K562 (cell line): ENCODE results near the gene WIPF3. TPM values are rescaled to one million over a fixed set of nuclear protein-coding genes. Genes with fewer than 3 reads are reported as not detected.
A peak's percentile ranks its signal among the peaks of the same experiment; 100 is the strongest.

Experiments
- CBFA2T2 ChIP-seq: fragments of 450-650 bp; conservative IDR thresholded peaks from 2 replicates; pipeline ENCODE4 v1.6.1; 2017; ENCODE audit warnings: mild to moderate bottlenecking
- CBFA2T3 ChIP-seq: fragments of 450-650 bp; IDR thresholded peaks from 2 replicates; pipeline ENCODE4 v1.6.1; 2017
- DPF2 ChIP-seq: fragments of 450-650 bp; IDR thresholded peaks from 2 replicates; pipeline ENCODE4 v1.6.1; 2016
- HDAC3 ChIP-seq: fragments of 450-650 bp; IDR thresholded peaks from 2 replicates; pipeline ENCODE4 v1.6.1; 2018; ENCODE audit warnings: borderline replicate concordance, mild to moderate bottlenecking, moderate library complexity; ENCODE audit not compliant: partially characterized antibody
- KLF13 ChIP-seq: fragments of 450-650 bp; IDR thresholded peaks from 2 replicates; pipeline ENCODE4 v1.6.1; 2016; ENCODE audit warnings: missing genetic modification characterization, low read depth, mild to moderate bottlenecking, missing compliant biosample characterization, moderate library complexity, borderline replicate concordance
- KLF16 ChIP-seq: IDR thresholded peaks from 2 replicates; pipeline ENCODE4 v1.6.1; 2016; ENCODE audit warnings: antibody characterized with exemption
- NONO ChIP-seq, 2 experiments: fragments of 200-400 bp in 1 of 2; fragments of 450-650 bp in 1 of 2; formaldehyde crosslinking in 1 of 2; IDR thresholded peaks; 2 replicates each; pipeline ENCODE4 v1.6.1; 2017; ENCODE audit warnings: low read depth in 2 of 2, mild to moderate bottlenecking in 2 of 2, moderate library complexity in 2 of 2, low read length in 1 of 2
- POLR2AphosphoS5 ChIP-seq: IDR thresholded peaks from 2 replicates; pipeline ENCODE4 v1.6.1; 2011; ENCODE audit warnings: mild to moderate bottlenecking, low read depth, low read length, moderate library complexity; ENCODE audit not compliant: control insufficient read depth, insufficient read depth
- POLR2G ChIP-seq: fragments of 200-400 bp; formaldehyde crosslinking; IDR thresholded peaks from 2 replicates; pipeline ENCODE4 v1.6.1; 2017; ENCODE audit warnings: low read depth, mild to moderate bottlenecking, antibody characterized with exemption, low read length, moderate library complexity
- POU5F1 ChIP-seq: fragments of 150-350 bp; IDR thresholded peaks from 2 replicates; pipeline ENCODE4 v1.6.1; 2014; ENCODE audit warnings: borderline replicate concordance, low read length, low read depth, mild to moderate bottlenecking; ENCODE audit not compliant: partially characterized antibody
- RBM17 ChIP-seq: fragments of 200-400 bp; formaldehyde crosslinking; IDR thresholded peaks from 2 replicates; pipeline ENCODE4 v1.6.1; 2017; ENCODE audit warnings: low read depth, mild to moderate bottlenecking, low read length, borderline replicate concordance
- SP2 ChIP-seq: IDR thresholded peaks from 2 replicates; pipeline ENCODE4 v1.6.1; 2011; ENCODE audit warnings: mild to moderate bottlenecking, low read depth, low read length, moderate library complexity; ENCODE audit not compliant: poor library complexity, severe bottlenecking; ENCODE audit errors: extremely low read depth
- STAT5A ChIP-seq: IDR thresholded peaks from 2 replicates; pipeline ENCODE4 v1.6.1; 2012; ENCODE audit warnings: low read length, inconsistent platforms, borderline replicate concordance
- TCFL5 ChIP-seq: fragments of 250-450 bp; sonication (Bioruptor Pico); conservative IDR thresholded peaks from 2 replicates; pipeline ENCODE4 v1.6.1; 2021; ENCODE audit warnings: mild to moderate bottlenecking, moderate library complexity, matching md5 sums
- TGIF2 ChIP-seq: sonication (generic); formaldehyde crosslinking; IDR thresholded peaks from 2 replicates; pipeline ENCODE4 v1.8.1; 2022; ENCODE audit warnings: mild to moderate bottlenecking, missing genetic modification reagents, moderate library complexity
- ZNF445 ChIP-seq: fragments of 250-450 bp; sonication (Bioruptor Pico); IDR thresholded peaks from 2 replicates; pipeline ENCODE4 v1.4.0; 2020; ENCODE audit warnings: low read depth, mild to moderate bottlenecking, moderate library complexity
- ZNF77 ChIP-seq: fragments of 250-450 bp; sonication (Bioruptor Pico); IDR thresholded peaks from 2 replicates; pipeline ENCODE4 v1.5.0; 2020
- ZZZ3 ChIP-seq: fragments of 450-650 bp; IDR thresholded peaks from 2 replicates; pipeline ENCODE4 v1.6.1; 2016; ENCODE audit warnings: antibody characterized with exemption, mild to moderate bottlenecking, moderate library complexity
- polyA plus RNA-seq, 8 experiments: library from polyadenylated mRNA; depleted of rRNA in 4 of 8; stranded (reverse) in 5 of 8; unstranded in 3 of 8; fragments of >200 nt; fragmentation: Nextera tagmentation in 2 of 8; fragmentation: Illumina TruSeq in 1 of 8; extraction: Ambion mirVana in 2 of 8; extraction: Trizol in 1 of 8; gene quantifications; 2 replicates each; pipeline versions ENCODE4 v1.2.1 to v1.2.3, GENCODE V29; 2011 to 2014; ENCODE audit warnings: inconsistent platforms in 1 of 8, missing spikeins in 1 of 8
- total RNA-seq, 7 experiments: library from RNA; depleted of rRNA in 6 of 7; stranded (reverse); fragments of >200 nt in 6 of 7; fragmentation: Illumina TruSeq in 2 of 7; extraction: Trizol in 2 of 7; gene quantifications; 2 replicates each; pipeline versions ENCODE4 v1.2.1 to v1.2.3, GENCODE V29; 2011 to 2021; ENCODE audit warnings: low replicate concordance in 1 of 7
- TF ChIP-seq, protein P1 (sequence below): fragments of 450-650 bp; IDR thresholded peaks from 2 replicates; pipeline ENCODE4 v1.6.1; 2016; ENCODE audit warnings: mild to moderate bottlenecking, moderate library complexity

WIPF3 gene
- total and polyA plus RNA-seq, 9 of the 15 experiments (the other 6 are each of a cell fraction or from before 2014, with no cell fraction given) = 0.18 to 3.2 (median 1.7) TPM

DNA sequence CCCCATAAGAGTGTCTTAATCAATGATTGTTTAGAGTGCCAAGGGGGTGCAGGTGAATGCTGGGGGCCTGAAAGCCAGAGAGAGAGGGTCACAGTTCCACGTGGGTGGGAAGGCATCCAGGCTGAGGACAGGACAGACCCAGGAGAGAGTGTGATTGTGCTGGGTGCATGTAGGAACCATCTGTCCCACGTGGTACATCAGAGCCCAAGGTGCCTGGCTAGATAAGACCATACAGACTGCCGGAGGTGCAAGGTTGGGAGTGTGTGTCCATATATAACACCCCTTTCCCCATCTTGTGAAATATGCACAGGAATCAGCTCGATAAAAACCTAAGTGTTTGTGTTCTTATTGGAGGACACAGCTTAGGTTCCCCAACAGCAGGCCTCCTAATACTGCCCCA lies 85.5 kb downstream of the WIPF3 start (continued):
- TF ChIP-seq RBM17 (no peak), KLF16 (0 out of 2 replicates have a peak, but pooled peaks have one; percentile 25), KLF13 (tag) (no peak), STAT5A (0 out of 2 replicates have a peak, but pooled peaks have one; percentile 13), NONO (IDR thresholded peaks at IDR 0.05; ENCODE audit: low read depth in 2 of 2, low read length in 1 of 2) (no peak), CBFA2T2 (peak; percentile 84), TCFL5 (CRISPR knock-in tag) (no peak), POU5F1 (no peak), POLR2G (no peak), HDAC3 (no peak), POLR2AphosphoS5 (peak; percentile 50; the same call in 1 of the 2 replicates), SP2 (no peak), ZZZ3 (no peak), ZNF445 (CRISPR knock-in tag) (no peak), CBFA2T3 (peak; percentile 91), TGIF2 (CRISPR knock-in tag) (no peak), DPF2 (peak; percentile 36; the same call in 1 of the 2 replicates), ZNF77 (CRISPR knock-in tag) (no peak)
- TF ChIP-seq, protein P1, sequence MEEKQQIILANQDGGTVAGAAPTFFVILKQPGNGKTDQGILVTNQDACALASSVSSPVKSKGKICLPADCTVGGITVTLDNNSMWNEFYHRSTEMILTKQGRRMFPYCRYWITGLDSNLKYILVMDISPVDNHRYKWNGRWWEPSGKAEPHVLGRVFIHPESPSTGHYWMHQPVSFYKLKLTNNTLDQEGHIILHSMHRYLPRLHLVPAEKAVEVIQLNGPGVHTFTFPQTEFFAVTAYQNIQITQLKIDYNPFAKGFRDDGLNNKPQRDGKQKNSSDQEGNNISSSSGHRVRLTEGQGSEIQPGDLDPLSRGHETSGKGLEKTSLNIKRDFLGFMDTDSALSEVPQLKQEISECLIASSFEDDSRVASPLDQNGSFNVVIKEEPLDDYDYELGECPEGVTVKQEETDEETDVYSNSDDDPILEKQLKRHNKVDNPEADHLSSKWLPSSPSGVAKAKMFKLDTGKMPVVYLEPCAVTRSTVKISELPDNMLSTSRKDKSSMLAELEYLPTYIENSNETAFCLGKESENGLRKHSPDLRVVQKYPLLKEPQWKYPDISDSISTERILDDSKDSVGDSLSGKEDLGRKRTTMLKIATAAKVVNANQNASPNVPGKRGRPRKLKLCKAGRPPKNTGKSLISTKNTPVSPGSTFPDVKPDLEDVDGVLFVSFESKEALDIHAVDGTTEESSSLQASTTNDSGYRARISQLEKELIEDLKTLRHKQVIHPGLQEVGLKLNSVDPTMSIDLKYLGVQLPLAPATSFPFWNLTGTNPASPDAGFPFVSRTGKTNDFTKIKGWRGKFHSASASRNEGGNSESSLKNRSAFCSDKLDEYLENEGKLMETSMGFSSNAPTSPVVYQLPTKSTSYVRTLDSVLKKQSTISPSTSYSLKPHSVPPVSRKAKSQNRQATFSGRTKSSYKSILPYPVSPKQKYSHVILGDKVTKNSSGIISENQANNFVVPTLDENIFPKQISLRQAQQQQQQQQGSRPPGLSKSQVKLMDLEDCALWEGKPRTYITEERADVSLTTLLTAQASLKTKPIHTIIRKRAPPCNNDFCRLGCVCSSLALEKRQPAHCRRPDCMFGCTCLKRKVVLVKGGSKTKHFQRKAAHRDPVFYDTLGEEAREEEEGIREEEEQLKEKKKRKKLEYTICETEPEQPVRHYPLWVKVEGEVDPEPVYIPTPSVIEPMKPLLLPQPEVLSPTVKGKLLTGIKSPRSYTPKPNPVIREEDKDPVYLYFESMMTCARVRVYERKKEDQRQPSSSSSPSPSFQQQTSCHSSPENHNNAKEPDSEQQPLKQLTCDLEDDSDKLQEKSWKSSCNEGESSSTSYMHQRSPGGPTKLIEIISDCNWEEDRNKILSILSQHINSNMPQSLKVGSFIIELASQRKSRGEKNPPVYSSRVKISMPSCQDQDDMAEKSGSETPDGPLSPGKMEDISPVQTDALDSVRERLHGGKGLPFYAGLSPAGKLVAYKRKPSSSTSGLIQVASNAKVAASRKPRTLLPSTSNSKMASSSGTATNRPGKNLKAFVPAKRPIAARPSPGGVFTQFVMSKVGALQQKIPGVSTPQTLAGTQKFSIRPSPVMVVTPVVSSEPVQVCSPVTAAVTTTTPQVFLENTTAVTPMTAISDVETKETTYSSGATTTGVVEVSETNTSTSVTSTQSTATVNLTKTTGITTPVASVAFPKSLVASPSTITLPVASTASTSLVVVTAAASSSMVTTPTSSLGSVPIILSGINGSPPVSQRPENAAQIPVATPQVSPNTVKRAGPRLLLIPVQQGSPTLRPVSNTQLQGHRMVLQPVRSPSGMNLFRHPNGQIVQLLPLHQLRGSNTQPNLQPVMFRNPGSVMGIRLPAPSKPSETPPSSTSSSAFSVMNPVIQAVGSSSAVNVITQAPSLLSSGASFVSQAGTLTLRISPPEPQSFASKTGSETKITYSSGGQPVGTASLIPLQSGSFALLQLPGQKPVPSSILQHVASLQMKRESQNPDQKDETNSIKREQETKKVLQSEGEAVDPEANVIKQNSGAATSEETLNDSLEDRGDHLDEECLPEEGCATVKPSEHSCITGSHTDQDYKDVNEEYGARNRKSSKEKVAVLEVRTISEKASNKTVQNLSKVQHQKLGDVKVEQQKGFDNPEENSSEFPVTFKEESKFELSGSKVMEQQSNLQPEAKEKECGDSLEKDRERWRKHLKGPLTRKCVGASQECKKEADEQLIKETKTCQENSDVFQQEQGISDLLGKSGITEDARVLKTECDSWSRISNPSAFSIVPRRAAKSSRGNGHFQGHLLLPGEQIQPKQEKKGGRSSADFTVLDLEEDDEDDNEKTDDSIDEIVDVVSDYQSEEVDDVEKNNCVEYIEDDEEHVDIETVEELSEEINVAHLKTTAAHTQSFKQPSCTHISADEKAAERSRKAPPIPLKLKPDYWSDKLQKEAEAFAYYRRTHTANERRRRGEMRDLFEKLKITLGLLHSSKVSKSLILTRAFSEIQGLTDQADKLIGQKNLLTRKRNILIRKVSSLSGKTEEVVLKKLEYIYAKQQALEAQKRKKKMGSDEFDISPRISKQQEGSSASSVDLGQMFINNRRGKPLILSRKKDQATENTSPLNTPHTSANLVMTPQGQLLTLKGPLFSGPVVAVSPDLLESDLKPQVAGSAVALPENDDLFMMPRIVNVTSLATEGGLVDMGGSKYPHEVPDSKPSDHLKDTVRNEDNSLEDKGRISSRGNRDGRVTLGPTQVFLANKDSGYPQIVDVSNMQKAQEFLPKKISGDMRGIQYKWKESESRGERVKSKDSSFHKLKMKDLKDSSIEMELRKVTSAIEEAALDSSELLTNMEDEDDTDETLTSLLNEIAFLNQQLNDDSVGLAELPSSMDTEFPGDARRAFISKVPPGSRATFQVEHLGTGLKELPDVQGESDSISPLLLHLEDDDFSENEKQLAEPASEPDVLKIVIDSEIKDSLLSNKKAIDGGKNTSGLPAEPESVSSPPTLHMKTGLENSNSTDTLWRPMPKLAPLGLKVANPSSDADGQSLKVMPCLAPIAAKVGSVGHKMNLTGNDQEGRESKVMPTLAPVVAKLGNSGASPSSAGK = peak; percentile 72
